ENCODE measurements around the gene CBLB.

The CBLB gene

DNA sequence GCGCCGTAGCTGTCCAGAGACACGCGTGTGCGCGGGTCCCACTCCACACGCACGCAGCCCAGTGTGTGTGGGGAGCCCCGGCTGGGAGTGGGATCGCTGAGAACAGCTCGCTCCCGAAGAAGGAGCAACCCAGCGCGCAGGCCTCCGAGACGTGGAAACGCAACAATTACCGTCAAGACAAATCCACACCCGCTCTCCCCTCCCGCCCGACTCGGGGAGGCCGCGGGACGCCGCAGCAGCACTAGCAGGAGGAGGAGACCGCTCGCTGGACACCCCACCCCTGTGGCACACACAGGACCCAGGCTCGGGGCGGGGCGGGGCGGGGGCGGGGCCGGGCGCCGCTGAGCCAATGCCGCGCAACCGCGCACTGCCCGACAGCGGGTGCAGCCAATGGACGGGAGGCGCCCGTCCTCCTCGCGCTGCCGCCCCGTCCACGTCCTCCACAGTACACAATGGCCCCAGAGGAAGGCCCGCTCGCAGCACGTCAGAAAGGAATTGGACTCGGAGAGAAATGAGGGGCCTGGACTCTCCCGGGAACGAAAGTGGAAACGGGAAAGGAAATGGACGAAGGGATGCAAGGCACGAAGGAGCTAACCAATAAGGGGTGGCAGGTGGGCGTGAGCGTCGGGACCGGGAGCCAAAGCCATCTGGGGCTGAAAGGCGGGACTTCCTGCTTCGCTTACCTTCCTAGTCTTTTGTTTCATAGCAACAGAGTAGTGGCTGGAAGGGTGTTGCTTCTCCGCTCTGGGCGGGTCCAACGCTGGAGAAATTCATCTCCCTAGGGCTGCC, at the start of gene CBLB:
CBLB (minus strand) TSS at position 271 of the 789 bp plus-strand sequence. CDS start 1,435 bp downstream, outside the sequence.
- FAIRE-seq = peak; percentile 100
- DNase-seq (ENCODE audit: insufficient read length, low spot score) = peak; percentile 86
- TF ChIP-seq POLR2A (IDR thresholded peaks at IDR 0.05; ENCODE audit: low read depth, low read length) = peak; percentile 87

DNA sequence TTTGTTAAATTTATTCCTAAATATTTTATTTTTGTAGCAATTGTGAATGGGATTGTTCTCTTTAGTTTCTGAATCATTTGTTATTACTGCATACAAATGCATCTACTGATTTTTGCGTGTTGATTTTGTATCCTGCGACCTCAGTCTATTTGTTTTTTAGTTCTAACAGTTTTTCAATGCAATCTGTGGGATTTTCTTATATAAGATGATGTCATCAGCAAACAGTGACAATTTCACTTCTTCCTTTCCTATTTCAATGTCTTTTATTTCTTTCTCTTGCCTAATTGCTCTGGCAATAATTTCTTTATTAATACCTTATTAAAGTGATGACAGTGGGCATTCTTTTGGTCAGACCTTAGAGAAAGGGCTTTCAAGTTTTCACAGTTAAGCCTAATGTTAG, 48.0 kb upstream of the CBLB start:
- DNase-seq (ENCODE audit: insufficient read length, low spot score) (no peak), FAIRE-seq (no peak)
- TF ChIP-seq POLR2A (IDR thresholded peaks at IDR 0.05; ENCODE audit: low read depth, low read length) = no peak

DNA sequence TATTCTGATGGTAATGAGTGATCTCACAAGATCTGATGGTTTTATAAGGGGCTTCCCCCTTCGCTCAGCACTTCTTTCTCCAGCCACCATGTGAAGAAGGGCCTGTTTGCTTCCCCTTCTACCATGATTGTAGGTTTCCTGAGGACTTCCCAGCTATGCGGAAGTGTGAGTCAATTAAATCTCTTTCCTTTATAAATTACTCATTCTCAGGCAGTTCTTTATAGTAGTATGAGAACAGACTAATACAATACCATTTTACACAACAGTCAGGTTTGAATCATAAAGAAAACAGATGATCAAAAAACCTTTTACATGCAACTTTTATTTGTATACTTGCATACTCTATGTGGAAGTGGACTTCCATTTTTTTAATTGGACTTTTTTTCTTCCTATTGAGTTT, 46.7 kb upstream of the CBLB start:
- no peak for TF ChIP-seq POLR2A (IDR thresholded peaks at IDR 0.05; ENCODE audit: low read depth, low read length)
- FAIRE-seq (peak; percentile 11), DNase-seq (ENCODE audit: insufficient read length, low spot score) (no peak)

DNA sequence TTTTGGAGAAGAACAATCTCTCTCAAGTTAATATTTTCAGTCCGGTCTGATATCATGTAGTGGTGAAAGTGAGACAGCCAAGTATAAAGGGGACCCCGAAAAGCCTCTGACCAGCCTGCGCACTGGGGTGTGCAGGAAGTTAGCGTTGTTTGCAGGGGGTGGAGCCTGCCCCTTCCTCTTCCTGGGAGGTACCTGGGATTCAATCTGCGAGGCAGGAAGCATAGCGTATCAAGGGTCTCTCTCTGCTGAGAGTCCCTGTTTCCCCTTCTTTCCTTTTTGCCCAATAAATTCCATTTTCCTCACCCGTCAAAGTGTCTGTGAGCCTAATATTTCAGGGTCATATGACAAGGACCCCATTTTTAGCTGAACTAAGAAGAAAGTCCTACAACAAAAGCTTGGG, 44.8 kb upstream of the CBLB start:
- DNase-seq (ENCODE audit: insufficient read length, low spot score) (no peak), FAIRE-seq (no peak)
- TF ChIP-seq POLR2A (IDR thresholded peaks at IDR 0.05; ENCODE audit: low read depth, low read length) = no peak

DNA sequence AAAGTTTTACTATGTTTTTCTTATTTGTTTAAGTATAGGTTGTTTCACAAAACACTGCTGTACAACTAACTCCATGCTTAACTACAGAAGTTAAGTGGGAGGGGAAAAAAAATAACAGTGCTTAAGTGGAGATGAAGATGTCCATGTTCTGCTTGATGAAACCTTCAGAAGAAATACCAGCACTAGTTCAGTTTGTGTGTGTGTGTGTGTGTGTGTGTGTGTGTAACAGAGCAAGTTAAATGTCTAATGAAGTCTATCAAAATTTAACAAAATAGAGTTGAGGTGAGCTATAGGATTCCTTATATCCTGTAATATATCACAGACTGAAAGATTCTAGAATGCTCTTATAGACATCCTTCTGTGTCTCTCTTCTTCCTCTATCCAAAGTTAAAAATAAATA, 44.1 kb upstream of the CBLB start:
- no peak for TF ChIP-seq POLR2A (IDR thresholded peaks at IDR 0.05; ENCODE audit: low read depth, low read length)
- no peak for FAIRE-seq

DNA sequence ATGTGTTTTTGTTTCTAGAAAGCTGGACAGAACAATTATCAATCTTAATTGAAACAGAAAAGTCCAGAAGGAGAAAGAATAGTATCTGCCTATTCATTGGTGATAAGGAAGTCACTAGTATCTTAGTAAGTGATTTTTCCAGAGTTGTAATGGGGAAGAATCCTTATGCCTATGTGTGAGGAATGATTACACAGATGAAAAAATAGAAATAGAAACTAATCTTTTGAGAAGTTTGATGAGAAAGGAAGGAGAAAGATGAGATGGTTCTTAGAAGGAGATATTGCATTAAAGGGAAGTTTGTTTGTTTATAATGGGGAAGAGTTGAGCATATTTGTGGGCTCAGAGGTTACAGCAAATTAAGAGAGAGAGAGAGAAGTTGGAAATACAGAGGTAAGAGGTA, 42.7 kb upstream of the CBLB start:
- FAIRE-seq = no peak
- no peak for TF ChIP-seq POLR2A (IDR thresholded peaks at IDR 0.05; ENCODE audit: low read depth, low read length)
- DNase-seq (ENCODE audit: insufficient read length, low spot score) = no peak

More for the DNA sequence above, 44.1 kb upstream of the CBLB start:
- no peak for DNase-seq (ENCODE audit: insufficient read length, low spot score)

DNA sequence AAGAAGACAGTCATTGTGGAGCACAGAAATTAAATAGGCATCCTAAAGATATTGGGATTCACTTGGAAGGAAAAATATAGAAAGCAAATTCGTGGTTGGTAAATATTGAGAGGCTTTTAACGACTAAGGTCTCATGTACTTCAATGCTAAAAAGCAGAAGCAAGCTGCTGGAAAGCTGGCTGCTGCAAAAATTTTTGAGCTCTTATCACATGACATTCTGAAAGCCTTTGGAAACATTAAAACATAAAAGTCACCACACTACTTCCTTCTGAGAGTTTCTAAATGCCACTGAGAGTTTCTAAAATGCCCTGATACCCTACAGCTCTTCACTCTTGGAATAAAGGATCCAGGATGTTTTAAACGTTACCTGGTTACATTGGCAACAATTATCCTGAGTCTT, 39.0 kb upstream of the CBLB start:
- no peak for TF ChIP-seq POLR2A (IDR thresholded peaks at IDR 0.05; ENCODE audit: low read depth, low read length)
- FAIRE-seq (no peak), DNase-seq (ENCODE audit: insufficient read length, low spot score) (no peak)

DNA sequence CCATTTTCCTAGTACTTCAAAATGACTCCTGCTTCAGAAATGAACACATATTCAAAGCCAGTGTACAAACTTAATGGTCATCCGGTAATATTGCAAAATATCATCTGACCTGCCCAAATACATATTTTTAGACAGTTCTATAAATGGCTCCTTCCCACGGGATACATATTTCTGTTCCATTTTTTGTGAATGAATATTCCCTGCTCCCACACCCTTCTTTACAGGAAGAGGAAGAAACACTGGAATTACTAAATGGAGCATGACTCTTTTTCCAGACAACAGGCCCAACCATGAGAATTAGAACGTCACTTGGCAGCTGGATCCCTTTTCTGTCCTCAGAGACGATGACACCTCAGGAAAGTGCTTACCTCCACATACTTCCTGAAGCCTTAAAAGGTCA, 38.0 kb upstream of the CBLB start:
- no peak for DNase-seq (ENCODE audit: insufficient read length, low spot score)
- no peak for FAIRE-seq
- TF ChIP-seq POLR2A (IDR thresholded peaks at IDR 0.05; ENCODE audit: low read depth, low read length) = no peak

DNA sequence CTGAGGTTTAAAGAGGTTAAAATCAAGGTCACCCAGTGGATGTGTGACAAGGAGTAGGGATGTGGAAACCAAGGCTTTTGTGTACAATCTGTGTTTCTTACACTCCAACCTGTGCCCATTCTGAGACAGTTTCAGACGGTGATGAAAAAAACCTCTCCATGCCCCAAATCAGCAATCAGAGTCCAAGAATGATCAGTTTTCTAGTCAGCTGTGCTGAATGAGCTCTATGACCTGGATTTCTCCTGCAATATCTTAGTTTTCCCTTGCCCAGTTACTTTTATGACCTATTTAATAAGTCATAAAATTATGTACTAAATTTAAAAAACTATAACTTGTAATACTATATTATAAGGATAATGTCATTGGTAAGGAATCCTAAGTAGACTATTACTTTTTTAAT, 37.5 kb upstream of the CBLB start:
- DNase-seq (ENCODE audit: insufficient read length, low spot score) = no peak
- TF ChIP-seq POLR2A (IDR thresholded peaks at IDR 0.05; ENCODE audit: low read depth, low read length) = no peak
- no peak for FAIRE-seq

DNA sequence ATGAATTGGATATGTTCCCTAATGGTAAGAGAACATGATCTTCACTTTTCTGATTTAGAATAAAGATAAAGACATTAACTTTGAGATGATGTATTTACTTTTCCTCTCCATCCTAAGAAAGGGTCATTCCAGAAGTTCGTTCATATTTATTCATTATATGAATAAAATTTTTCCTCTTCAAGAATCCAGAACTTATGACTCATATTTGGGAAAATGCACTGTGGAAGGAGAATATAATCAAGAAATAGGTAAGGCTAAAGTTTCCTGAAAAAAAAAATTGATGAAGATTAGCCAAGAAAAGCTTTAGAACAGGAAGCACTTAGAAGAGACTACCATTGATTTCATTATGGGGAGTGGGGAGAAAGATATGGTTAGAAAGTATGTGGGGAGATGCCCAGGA, 36.5 kb upstream of the CBLB start:
- FAIRE-seq = no peak
- no peak for TF ChIP-seq POLR2A (IDR thresholded peaks at IDR 0.05; ENCODE audit: low read depth, low read length)
- no peak for DNase-seq (ENCODE audit: insufficient read length, low spot score)

DNA sequence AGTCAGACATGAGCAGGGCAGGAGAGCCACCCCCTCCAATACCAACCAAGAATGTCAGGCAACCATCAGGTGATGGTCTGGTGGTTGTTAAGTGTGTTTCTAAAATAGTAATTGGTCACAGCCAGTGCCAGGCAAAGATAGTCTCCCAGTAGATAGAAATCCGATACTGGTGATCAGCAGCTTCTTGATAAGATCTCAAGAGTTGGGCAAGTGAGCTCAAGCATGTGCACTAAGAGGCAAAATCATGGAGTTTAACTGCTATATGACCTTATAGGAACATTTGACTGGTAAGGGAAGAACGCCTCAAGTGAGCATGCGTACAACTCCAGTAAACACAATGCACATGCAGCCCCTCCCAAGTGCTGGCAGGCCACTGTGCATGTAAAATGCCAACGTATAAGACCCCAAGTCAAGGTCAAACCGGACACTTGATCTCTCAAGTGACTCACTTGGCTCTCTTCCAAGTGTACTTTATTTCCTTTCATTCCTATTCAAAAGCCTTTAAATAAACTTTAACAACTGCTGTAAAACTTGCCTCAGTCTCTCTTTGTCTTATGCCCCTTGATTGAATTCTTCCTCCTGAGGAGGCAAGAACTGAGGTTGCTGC, 36.0 kb upstream of the CBLB start:
- DNase-seq (ENCODE audit: insufficient read length, low spot score) = no peak

DNA sequence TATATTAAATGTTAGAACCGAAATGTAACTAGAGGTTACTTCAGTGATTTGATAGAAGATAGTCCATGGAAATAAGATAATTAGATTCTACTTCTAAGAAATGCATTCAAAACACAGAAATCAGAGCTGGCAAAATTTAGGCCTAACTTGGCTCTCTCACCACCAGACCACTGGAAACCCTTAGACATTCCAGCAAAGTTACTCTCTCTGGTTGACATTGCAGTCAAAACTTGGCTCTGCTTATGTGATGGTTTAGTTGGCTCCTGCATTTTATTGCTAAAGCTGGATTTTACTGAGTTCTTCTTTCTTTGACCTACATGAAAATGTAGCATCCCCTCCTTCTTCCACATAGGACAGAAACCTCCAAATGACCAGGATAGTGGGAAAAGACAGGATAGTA, 35.4 kb upstream of the CBLB start:
- TF ChIP-seq POLR2A (IDR thresholded peaks at IDR 0.05; ENCODE audit: low read depth, low read length) = no peak
- no peak for FAIRE-seq
- no peak for DNase-seq (ENCODE audit: insufficient read length, low spot score)

More for the DNA sequence above, 36.0 kb upstream of the CBLB start:
- no peak for TF ChIP-seq POLR2A (IDR thresholded peaks at IDR 0.05; ENCODE audit: low read depth, low read length)
- no peak for FAIRE-seq

DNA sequence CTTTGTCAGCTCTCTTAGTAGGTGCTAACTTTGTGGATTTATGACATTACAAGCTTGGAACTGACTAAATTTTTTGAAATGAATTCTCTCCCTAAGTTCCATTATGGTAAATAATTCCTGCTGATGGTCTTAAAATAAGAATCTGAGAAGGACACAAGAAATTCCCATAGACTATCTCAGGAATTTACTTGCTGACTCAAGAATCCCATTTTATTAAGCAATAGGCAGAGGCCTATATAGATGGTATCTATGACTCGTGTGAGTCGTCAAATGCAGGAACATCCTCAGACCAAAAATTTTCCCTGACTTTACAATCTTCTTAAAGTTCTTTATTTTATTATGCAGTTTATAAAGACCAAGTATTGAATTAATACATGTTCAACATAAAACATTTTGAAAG, 30.7 kb upstream of the CBLB start:
- no peak for FAIRE-seq
- no peak for TF ChIP-seq POLR2A (IDR thresholded peaks at IDR 0.05; ENCODE audit: low read depth, low read length)
- peak; percentile 5 for DNase-seq (ENCODE audit: insufficient read length, low spot score)

DNA sequence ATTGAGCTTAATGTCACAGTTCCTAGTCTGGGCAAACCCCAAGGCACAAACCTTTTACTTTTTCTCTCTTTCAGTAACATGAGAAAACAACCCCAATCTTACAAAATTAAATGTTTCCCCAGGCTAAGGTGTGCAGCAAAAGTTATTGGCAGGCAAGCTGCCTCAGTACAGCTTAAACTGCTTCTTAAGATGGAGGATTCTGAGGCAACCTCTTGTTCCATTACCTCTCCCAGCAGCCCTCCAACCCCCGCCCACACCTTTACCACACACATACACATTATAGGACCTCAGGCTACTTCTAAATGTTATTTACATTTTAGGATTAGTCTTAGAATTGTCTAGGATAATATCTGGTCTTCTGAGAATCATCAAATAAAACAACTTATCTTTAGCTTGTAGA, 22.3 kb upstream of the CBLB start:
- no peak for TF ChIP-seq POLR2A (IDR thresholded peaks at IDR 0.05; ENCODE audit: low read depth, low read length)
- DNase-seq (ENCODE audit: insufficient read length, low spot score) = no peak
- FAIRE-seq = no peak

Measured in H54 (cell line).